ENCODE measurements around the gene ZRANB1. TPM values are rescaled to one million over a fixed set of nuclear protein-coding genes. Genes with fewer than 3 reads are reported as not detected.

Gene ZRANB1
- total RNA-seq, 2 experiments from 2014 or later = 21.2 to 22.2 TPM

GRCh38 chr10:125007436-125007835 is 65.5 kb downstream of the ZRANB1 start:
- Histone ChIP-seq H3K27ac (ENCODE audit: low read depth in 1 of 2, low read length in 2 of 2) (no peak overlapping the region), H3K36me3 (ENCODE audit: insufficient read depth, low read length) (no peaks in the 10 kb centered on the region), H3K4me1 (ENCODE audit: insufficient read depth, low read length) (no peaks in the 10 kb centered on the region), H3K9me3 (ENCODE audit: control insufficient read depth in 1 of 2, insufficient read depth in 1 of 2, low read length in 2 of 2) (no peaks in the 10 kb centered on the region), H3K4me3 (ENCODE audit: low read length) (no peak overlapping the region), H3K27me3 (ENCODE audit: control insufficient read depth in 1 of 2, insufficient read depth in 2 of 2, low read length in 2 of 2) (no peaks in the 10 kb centered on the region)
- no peaks in the 10 kb centered on the region for H3K27me3 Mint-ChIP-seq
- no peaks in the 10 kb centered on the region for H3K9me3 Mint-ChIP-seq
- POLR2A ChIA-PET = no interaction called here
- CTCF ChIA-PET = no interaction called here
- H3K4me1 Mint-ChIP-seq (ENCODE audit: low read depth) = no peaks in the 10 kb centered on the region
- H3K27ac Mint-ChIP-seq = no peak overlapping the region
- no peak for TF ChIP-seq CTCF (IDR thresholded peaks at IDR 0.05)
- no peaks in the 10 kb centered on the region for H3K36me3 Mint-ChIP-seq (ENCODE audit: low read depth)
- no peak overlapping the region for H3K4me3 Mint-ChIP-seq
- no peak for ATAC-seq (ENCODE audit: poor library complexity)
- intact Hi-C loops (cut with DNase I, micrococcal nuclease) = no loop called here
- DNase-seq = no peak

GRCh38 chr10:125008689-125009638 is 67.0 kb downstream of the ZRANB1 start:
- H3K27ac Mint-ChIP-seq = no peak overlapping the region
- Histone ChIP-seq H3K36me3 (ENCODE audit: insufficient read depth, low read length) (no peaks in the 10 kb centered on the region), H3K4me3 (ENCODE audit: low read length) (no peak overlapping the region), H3K27me3 (ENCODE audit: control insufficient read depth in 1 of 2, insufficient read depth in 2 of 2, low read length in 2 of 2) (no peaks in the 10 kb centered on the region), H3K9me3 (ENCODE audit: control insufficient read depth in 1 of 2, insufficient read depth in 1 of 2, low read length in 2 of 2) (no peaks in the 10 kb centered on the region), H3K4me1 (ENCODE audit: insufficient read depth, low read length) (no peaks in the 10 kb centered on the region), H3K27ac (ENCODE audit: low read depth in 1 of 2, low read length in 2 of 2) (no peak overlapping the region)
- H3K27me3 Mint-ChIP-seq = no peaks in the 10 kb centered on the region
- intact Hi-C loops (cut with DNase I, micrococcal nuclease) = no loop called here
- no peak for DNase-seq
- no peak for ATAC-seq (ENCODE audit: poor library complexity)
- no peak overlapping the region for H3K4me3 Mint-ChIP-seq
- H3K9me3 Mint-ChIP-seq = no peaks in the 10 kb centered on the region
- ChIA-PET CTCF (no interaction called here), POLR2A (no interaction called here)
- no peaks in the 10 kb centered on the region for H3K36me3 Mint-ChIP-seq (ENCODE audit: low read depth)
- no peak for TF ChIP-seq CTCF (IDR thresholded peaks at IDR 0.05)
- no peaks in the 10 kb centered on the region for H3K4me1 Mint-ChIP-seq (ENCODE audit: low read depth)

GRCh38 chr10:125009661-125010161 is 67.8 kb downstream of the ZRANB1 start:
- TF ChIP-seq CTCF (IDR thresholded peaks at IDR 0.05) = no peak
- ChIA-PET CTCF (no interaction called here), POLR2A (no interaction called here)
- H3K27ac Mint-ChIP-seq = no peak overlapping the region
- no peaks in the 10 kb centered on the region for H3K36me3 Mint-ChIP-seq (ENCODE audit: low read depth)
- peaks cover 0 to 2% of the 10 kb centered on the region in 2 experiments for H3K27me3 ChIP-seq (ENCODE audit: control insufficient read depth in 1 of 2, insufficient read depth in 2 of 2, low read length in 2 of 2)
- no peak overlapping the region for H3K4me3 Mint-ChIP-seq
- H3K27ac ChIP-seq (ENCODE audit: low read depth in 1 of 2, low read length in 2 of 2) = no peak overlapping the region
- peaks cover 0 to 6% of the 10 kb centered on the region in 2 experiments for H3K9me3 ChIP-seq (ENCODE audit: control insufficient read depth in 1 of 2, insufficient read depth in 1 of 2, low read length in 2 of 2)
- no peaks in the 10 kb centered on the region for H3K4me1 ChIP-seq (ENCODE audit: insufficient read depth, low read length)
- DNase-seq (no peak), ATAC-seq (ENCODE audit: poor library complexity) (no peak)
- no peaks in the 10 kb centered on the region for H3K27me3 Mint-ChIP-seq
- no peaks in the 10 kb centered on the region for H3K9me3 Mint-ChIP-seq
- H3K36me3 ChIP-seq (ENCODE audit: insufficient read depth, low read length) = no peaks in the 10 kb centered on the region
- no peaks in the 10 kb centered on the region for H3K4me1 Mint-ChIP-seq (ENCODE audit: low read depth)
- intact Hi-C loops (cut with DNase I, micrococcal nuclease) = no loop called here
- H3K4me3 ChIP-seq (ENCODE audit: low read length) = no peak overlapping the region
